Measurements from ENCODE around the gene ODF4. TPM values are rescaled to one million over a fixed set of nuclear protein-coding genes. Genes with fewer than 3 reads are reported as not detected.
A peak's percentile ranks its signal among the peaks of the same experiment; 100 is the strongest.

Gene ODF4
- total and polyA plus RNA-seq, 2 of the 4 experiments (the other 2 are of a cell fraction): not detected

DNA sequence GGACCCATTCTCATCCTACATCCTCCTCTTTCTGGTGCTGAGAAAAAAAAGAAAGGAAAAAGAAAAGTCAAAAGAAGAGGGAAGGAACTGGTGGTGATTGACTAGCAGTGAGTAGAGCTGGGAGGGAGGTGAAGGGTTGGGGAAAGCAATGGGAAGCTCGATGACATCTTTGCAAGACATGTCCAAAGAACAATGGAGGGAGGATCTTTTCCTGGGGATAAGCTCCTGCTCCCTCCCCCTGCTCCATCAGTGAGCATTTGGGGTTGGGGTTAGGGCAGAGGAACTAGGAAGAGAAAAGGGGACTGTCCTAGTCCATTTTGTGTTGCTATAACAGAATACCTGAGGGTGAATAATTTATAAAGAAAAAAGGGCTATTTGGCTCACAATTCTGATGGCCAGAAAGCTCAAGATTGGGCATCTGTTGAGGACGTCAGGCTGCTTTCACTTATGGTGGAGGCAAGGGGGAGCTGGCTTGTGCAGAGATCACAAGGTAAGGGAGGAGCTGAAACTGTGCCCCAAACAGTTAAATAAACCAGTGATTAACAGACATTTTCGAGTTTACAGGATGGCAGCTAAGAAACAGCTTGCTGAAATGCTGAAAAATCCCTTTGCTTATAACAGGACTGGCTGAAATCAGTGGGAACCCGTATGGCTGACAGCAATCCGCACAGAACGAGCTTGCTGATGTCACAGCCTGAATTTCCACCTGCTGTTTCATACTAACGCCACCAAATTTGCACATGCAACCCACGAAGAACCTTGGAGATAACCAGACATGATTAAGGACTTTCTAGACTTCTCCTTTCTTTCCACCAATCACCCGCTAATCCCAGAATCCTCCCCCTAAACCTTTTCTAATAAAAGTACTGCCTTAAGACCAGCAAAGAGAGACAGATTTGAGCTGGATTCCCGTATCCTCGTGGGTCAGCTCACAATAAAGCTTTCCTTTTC is 1.6 kb upstream of the ODF4 start:
- Histone ChIP-seq H2BK15ac (ENCODE audit: low read depth, low read length) (no peak overlapping the region), H3K4me1 (ENCODE audit: control insufficient read depth, insufficient read depth, low read length) (no peaks in the 10 kb centered on the region), H3K4ac (ENCODE audit: low read depth, low read length) (no peak overlapping the region), H3K4me3 (ENCODE audit: insufficient read depth, low read depth, low read length) (no peak overlapping the region), H3K27ac (ENCODE audit: insufficient read depth, low read length) (no peak overlapping the region), H3K9me1 (ENCODE audit: insufficient read depth, low read length) (no peaks in the 10 kb centered on the region), H3K18ac (ENCODE audit: low read depth, low read length) (no peak overlapping the region), H3K79me1 (ENCODE audit: low read depth in 1 of 2, low read length in 2 of 2) (no peaks in the 10 kb centered on the region), H2AK9ac (replicated peaks; ENCODE audit: low read depth, low read length, poor library complexity) (no peak overlapping the region), H2BK5ac (ENCODE audit: low read depth, low read length, poor library complexity, severe bottlenecking) (no peak overlapping the region), H3K14ac (replicated peaks; ENCODE audit: low read depth, low read length) (no peak overlapping the region), H3K23ac (ENCODE audit: low read depth, low read length) (no peak overlapping the region), H3K27me3 (ENCODE audit: control insufficient read depth, insufficient read depth, low read length) (peaks cover 12% of the 10 kb centered on the region), H4K5ac (ENCODE audit: low read depth, low read length) (no peak overlapping the region), H3K9me3 (ENCODE audit: control insufficient read depth, insufficient read depth, low read length) (no peaks in the 10 kb centered on the region), H2AK5ac (ENCODE audit: low read depth, low read length) (no peak overlapping the region), H3K9ac (ENCODE audit: low read depth, low read length) (no peak overlapping the region), H4K8ac (ENCODE audit: low read depth in 2 of 2, low read length in 2 of 2) (no peak overlapping the region), H4K20me1 (ENCODE audit: insufficient read depth, low read length) (no peaks in the 10 kb centered on the region), H2BK120ac (ENCODE audit: low read depth, low read length) (no peak overlapping the region), H3K4me2 (ENCODE audit: low read depth, low read length) (peak overlapping the region; percentile 74), H2BK20ac (ENCODE audit: low read depth, low read length) (no peak overlapping the region), H4K91ac (ENCODE audit: insufficient read depth, low read depth, low read length) (no peak overlapping the region), H3K56ac (ENCODE audit: extremely low read depth, insufficient read depth, low read length) (no peak overlapping the region), H3K36me3 (ENCODE audit: control insufficient read depth, insufficient read depth, low read length) (no peaks in the 10 kb centered on the region), H2AFZ (replicated peaks; ENCODE audit: low read length, poor library complexity) (peak overlapping the region; percentile 68)
- in situ Hi-C loops (cut with MboI; ENCODE audit: low sequenced_read_pairs) (no loop called here), dilution Hi-C loops (cut with HindIII; ENCODE audit: low sequenced_read_pairs, unreplicated experiment) (no loop called here), intact Hi-C loops (cut with micrococcal nuclease) (no loop called here)
- ATAC-seq (ENCODE audit: low read depth): peak; percentile 56
- POLR2A ChIA-PET (ENCODE audit: unreplicated experiment): no interaction called here
- no TSS peak for BruUV-seq (replicated peaks)
- CTCF ChIA-PET: interaction anchor here (1.0 to 1.4 kb wide), 2 partner anchors 10 to 12 kb away, joined by 3 to 5 read pairs; no protein-coding TSS in a partner anchor
- TF ChIP-seq, protein P1, sequence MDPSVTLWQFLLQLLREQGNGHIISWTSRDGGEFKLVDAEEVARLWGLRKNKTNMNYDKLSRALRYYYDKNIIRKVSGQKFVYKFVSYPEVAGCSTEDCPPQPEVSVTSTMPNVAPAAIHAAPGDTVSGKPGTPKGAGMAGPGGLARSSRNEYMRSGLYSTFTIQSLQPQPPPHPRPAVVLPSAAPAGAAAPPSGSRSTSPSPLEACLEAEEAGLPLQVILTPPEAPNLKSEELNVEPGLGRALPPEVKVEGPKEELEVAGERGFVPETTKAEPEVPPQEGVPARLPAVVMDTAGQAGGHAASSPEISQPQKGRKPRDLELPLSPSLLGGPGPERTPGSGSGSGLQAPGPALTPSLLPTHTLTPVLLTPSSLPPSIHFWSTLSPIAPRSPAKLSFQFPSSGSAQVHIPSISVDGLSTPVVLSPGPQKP (IDR thresholded peaks at IDR 0.05; ENCODE audit: borderline replicate concordance, low read depth, low read length): no peak
- TF ChIP-seq MAFK (IDR thresholded peaks at IDR 0.05; ENCODE audit: low read depth, low read length) (no peak), MXI1 (IDR thresholded peaks at IDR 0.05; ENCODE audit: borderline replicate concordance, low read depth, low read length) (no peak), CEBPB (IDR thresholded peaks at IDR 0.05; ENCODE audit: low read depth, low read length) (no peak), SMC3 (IDR thresholded peaks at IDR 0.05; ENCODE audit: low read depth, low read length) (no peak), MAZ (IDR thresholded peaks at IDR 0.05; ENCODE audit: borderline replicate concordance, low read depth, low read length) (no peak), POLR2A (IDR thresholded peaks at IDR 0.05; ENCODE audit: low read depth, low read length) (no peak), RCOR1 (IDR thresholded peaks at IDR 0.05; ENCODE audit: insufficient replicate concordance, low read length) (no peak), CTCF (conservative IDR thresholded peaks at IDR 0.05; ENCODE audit: low read depth, low read length) (no peak), CHD1 (IDR thresholded peaks at IDR 0.05; ENCODE audit: low read depth, low read length) (no peak), BHLHE40 (IDR thresholded peaks at IDR 0.05; ENCODE audit: low read depth, low read length) (no peak), FOS (IDR thresholded peaks at IDR 0.05; ENCODE audit: low read depth, low read length) (no peak), NFE2L2 (IDR thresholded peaks at IDR 0.05; ENCODE audit: low read depth, low read length) (no peak)
- TF ChIP-seq, protein P2, sequence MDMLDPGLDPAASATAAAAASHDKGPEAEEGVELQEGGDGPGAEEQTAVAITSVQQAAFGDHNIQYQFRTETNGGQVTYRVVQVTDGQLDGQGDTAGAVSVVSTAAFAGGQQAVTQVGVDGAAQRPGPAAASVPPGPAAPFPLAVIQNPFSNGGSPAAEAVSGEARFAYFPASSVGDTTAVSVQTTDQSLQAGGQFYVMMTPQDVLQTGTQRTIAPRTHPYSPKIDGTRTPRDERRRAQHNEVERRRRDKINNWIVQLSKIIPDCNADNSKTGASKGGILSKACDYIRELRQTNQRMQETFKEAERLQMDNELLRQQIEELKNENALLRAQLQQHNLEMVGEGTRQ (IDR thresholded peaks at IDR 0.05; ENCODE audit: low read depth, low read length): no peak
- DNase-seq: peak; percentile 24
- WGBS, 2 experiments (ENCODE audit: extremely low coverage in 2 of 2, insufficient read length in 1 of 2): 20% methylated on average over 3 of the region's 11 CpGs; no CpG with 5 or more reads in 1 of the 2 experiments
